Activated CD4-positive, alpha-beta T cell treated with anti-CD3 and anti-CD28 coated beads, Interleukin-2, amount 50 U/mL, for 1 hour (primary cell): ENCODE measurements around the gene SCYGR1.
"Not testable (repeated sequence)": the region's sequence is repeated elsewhere in the genome, so short reads cannot be mapped to it uniquely, and the experiment has no call there.

ENCODE experiments used
- DNase-seq: peaks from one replicate; pipeline ENCODE4 v3.0.0-alpha.2; 2020

Gene SCYGR1

GRCh38 chr2:227402321-227402720 lies 14.6 kb upstream of the SCYGR1 start:
- no peak for DNase-seq

- DNase-seq, result no peak
These were observed 13.8 kb upstream of the SCYGR1 start for GRCh38 chr2:227401550-227401949.

GRCh38 chr2:227398684-227399670 lies 11.2 kb upstream of the SCYGR1 start:
- DNase-seq, result no peak

- no peak for DNase-seq
These were observed 9.8 kb upstream of the SCYGR1 start for GRCh38 chr2:227397562-227397961.

- no peak for DNase-seq
These were observed 7.8 kb upstream of the SCYGR1 start for GRCh38 chr2:227395556-227395955.

- DNase-seq, result no peak
These were observed 6.7 kb upstream of the SCYGR1 start for GRCh38 chr2:227394401-227394800.

GRCh38 chr2:227390468-227391256 lies 2.9 kb upstream of the SCYGR1 start:
- no peak for DNase-seq

GRCh38 chr2:227389661-227390060 lies 1.9 kb upstream of the SCYGR1 start:
- DNase-seq, result no peak

GRCh38 chr2:227389231-227389630 lies 1.5 kb upstream of the SCYGR1 start:
- DNase-seq, result no peak

GRCh38 chr2:227388537-227389011 lies 825 bp upstream of the SCYGR1 start:
- no peak for DNase-seq

GRCh38 chr2:227386630-227387029 lies 1.1 kb downstream of the SCYGR1 start:
- DNase-seq, result no peak

GRCh38 chr2:227383686-227384085 lies 4.1 kb downstream of the SCYGR1 start:
- no peak for DNase-seq

GRCh38 chr2:227382241-227382835 lies 5.4 kb downstream of the SCYGR1 start:
- not testable (repeated sequence) for DNase-seq

GRCh38 chr2:227379095-227379494 lies 8.7 kb downstream of the SCYGR1 start, which contains the start of gene TM4SF20:
TM4SF20 (minus strand) TSS chr2:227379306; CDS start chr2:227379268, 38 bp downstream.
- no peak for DNase-seq

GRCh38 chr2:227378371-227378782 lies 9.4 kb downstream of the SCYGR1 start:
- no peak for DNase-seq

GRCh38 chr2:227377467-227378351 lies 10.0 kb downstream of the SCYGR1 start:
- no peak for DNase-seq

- DNase-seq, result no peak
These were observed 10.9 kb downstream of the SCYGR1 start for GRCh38 chr2:227376656-227377396.

GRCh38 chr2:227374158-227374557 lies 13.6 kb downstream of the SCYGR1 start:
- DNase-seq, result no peak

GRCh38 chr2:227373389-227373788 lies 14.4 kb downstream of the SCYGR1 start:
- DNase-seq, result no peak

- no peak for DNase-seq
These were observed 16.9 kb downstream of the SCYGR1 start for GRCh38 chr2:227370791-227371312.

- no peak for DNase-seq
These were observed 17.7 kb downstream of the SCYGR1 start for GRCh38 chr2:227370092-227370491.
